ENCODE results near the gene UBE4B.

- no peak for TF ChIP-seq JUND (IDR thresholded peaks at IDR 0.05)
- TF ChIP-seq CTCF (IDR thresholded peaks at IDR 0.05; ENCODE audit: low read depth, low read length, missing input control) = no peak
Observed at GRCh38 chr1:10075732-10076131, 43.0 kb downstream of the UBE4B start.
